ENCODE results near the gene HYDIN.

The HYDIN gene

DNA sequence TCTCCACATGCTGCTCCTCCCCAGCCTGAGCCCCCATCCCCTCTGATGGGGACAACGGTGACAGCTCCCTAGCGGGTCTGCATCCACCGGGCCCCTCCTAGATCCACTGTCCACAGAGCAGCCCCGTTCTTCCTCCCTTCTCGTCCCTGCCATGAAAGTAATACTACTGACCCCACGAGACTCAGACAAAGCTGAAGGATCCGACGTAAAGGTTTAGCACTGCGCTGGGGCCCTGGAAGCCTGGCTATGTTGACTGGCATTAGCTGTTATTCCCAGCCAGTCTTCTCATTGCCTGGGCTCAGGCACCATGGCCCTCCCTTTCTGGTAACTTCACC is 460.3 kb downstream of the HYDIN start:
- no peak for TF ChIP-seq FOXP2 (optimal IDR thresholded peaks at IDR 0.05; ENCODE audit: borderline replicate concordance, extremely low read depth, extremely low read length, insufficient read depth)
- TF ChIP-seq SIN3A (IDR thresholded peaks at IDR 0.05; ENCODE audit: borderline replicate concordance, insufficient read depth, low read length): no peak
- TF ChIP-seq POLR2AphosphoS5 (IDR thresholded peaks at IDR 0.05; ENCODE audit: low read depth, low read length): no peak
- TF ChIP-seq, protein P1, sequence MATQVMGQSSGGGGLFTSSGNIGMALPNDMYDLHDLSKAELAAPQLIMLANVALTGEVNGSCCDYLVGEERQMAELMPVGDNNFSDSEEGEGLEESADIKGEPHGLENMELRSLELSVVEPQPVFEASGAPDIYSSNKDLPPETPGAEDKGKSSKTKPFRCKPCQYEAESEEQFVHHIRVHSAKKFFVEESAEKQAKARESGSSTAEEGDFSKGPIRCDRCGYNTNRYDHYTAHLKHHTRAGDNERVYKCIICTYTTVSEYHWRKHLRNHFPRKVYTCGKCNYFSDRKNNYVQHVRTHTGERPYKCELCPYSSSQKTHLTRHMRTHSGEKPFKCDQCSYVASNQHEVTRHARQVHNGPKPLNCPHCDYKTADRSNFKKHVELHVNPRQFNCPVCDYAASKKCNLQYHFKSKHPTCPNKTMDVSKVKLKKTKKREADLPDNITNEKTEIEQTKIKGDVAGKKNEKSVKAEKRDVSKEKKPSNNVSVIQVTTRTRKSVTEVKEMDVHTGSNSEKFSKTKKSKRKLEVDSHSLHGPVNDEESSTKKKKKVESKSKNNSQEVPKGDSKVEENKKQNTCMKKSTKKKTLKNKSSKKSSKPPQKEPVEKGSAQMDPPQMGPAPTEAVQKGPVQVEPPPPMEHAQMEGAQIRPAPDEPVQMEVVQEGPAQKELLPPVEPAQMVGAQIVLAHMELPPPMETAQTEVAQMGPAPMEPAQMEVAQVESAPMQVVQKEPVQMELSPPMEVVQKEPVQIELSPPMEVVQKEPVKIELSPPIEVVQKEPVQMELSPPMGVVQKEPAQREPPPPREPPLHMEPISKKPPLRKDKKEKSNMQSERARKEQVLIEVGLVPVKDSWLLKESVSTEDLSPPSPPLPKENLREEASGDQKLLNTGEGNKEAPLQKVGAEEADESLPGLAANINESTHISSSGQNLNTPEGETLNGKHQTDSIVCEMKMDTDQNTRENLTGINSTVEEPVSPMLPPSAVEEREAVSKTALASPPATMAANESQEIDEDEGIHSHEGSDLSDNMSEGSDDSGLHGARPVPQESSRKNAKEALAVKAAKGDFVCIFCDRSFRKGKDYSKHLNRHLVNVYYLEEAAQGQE (IDR thresholded peaks at IDR 0.05; ENCODE audit: insufficient read depth in 1 of 2, low read depth in 2 of 2, low read length in 2 of 2): no peak
- no peak for TF ChIP-seq TAF1 (IDR thresholded peaks at IDR 0.05; ENCODE audit: borderline replicate concordance, insufficient read depth, low read length)

DNA sequence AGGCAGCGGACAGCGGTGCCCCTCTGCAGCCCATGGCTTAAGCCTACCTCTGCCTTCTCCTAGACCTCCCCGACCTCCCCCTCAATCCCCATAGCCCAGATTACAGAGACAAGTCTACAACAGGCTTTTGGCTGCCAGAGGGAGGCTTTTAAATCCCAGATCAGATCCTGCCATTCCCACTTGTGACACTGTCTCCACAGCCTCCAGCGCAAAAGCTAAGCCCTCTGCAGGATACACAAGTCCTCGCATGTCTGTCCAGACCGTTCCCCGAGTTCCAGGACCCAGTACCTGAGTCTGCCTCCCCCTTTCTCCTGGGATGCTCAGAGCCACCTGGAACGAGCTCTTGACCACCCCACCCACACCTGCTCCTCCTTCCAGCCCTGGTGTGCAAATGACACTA is 460.8 kb downstream of the HYDIN start:
- no peak for TF ChIP-seq TAF1 (IDR thresholded peaks at IDR 0.05; ENCODE audit: borderline replicate concordance, insufficient read depth, low read length)
- TF ChIP-seq SIN3A (IDR thresholded peaks at IDR 0.05; ENCODE audit: borderline replicate concordance, insufficient read depth, low read length): no peak
- TF ChIP-seq POLR2AphosphoS5 (IDR thresholded peaks at IDR 0.05; ENCODE audit: low read depth, low read length): no peak
- TF ChIP-seq, protein P1 (IDR thresholded peaks at IDR 0.05; ENCODE audit: insufficient read depth in 1 of 2, low read depth in 2 of 2, low read length in 2 of 2): no peak
- TF ChIP-seq FOXP2 (optimal IDR thresholded peaks at IDR 0.05; ENCODE audit: borderline replicate concordance, extremely low read depth, extremely low read length, insufficient read depth): no peak

DNA sequence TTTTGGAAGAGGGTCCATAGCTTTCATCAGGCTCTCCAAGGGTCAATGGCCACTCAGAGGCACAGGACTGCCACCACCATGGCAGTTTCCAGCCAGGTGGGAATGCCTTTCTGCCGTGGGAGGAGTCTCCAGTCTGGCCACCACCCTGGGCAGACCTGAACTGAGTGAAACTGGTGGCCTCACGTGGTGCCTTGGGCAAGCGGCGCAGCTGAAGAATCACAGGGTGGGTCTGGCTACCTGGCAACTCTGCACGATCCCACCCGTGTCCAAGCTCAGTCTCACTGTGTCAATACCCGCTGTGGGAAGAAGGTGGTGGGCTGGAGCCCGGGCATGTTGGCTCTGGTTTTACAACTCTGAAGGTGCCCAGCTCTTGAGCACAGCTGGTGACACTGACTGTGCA is 461.4 kb downstream of the HYDIN start:
- TF ChIP-seq FOXP2 (optimal IDR thresholded peaks at IDR 0.05; ENCODE audit: borderline replicate concordance, extremely low read depth, extremely low read length, insufficient read depth) (no peak), POLR2AphosphoS5 (IDR thresholded peaks at IDR 0.05; ENCODE audit: low read depth, low read length) (no peak), TAF1 (IDR thresholded peaks at IDR 0.05; ENCODE audit: borderline replicate concordance, insufficient read depth, low read length) (no peak), SIN3A (IDR thresholded peaks at IDR 0.05; ENCODE audit: borderline replicate concordance, insufficient read depth, low read length) (no peak)
- TF ChIP-seq, protein P1 (IDR thresholded peaks at IDR 0.05; ENCODE audit: insufficient read depth in 1 of 2, low read depth in 2 of 2, low read length in 2 of 2): no peak

DNA sequence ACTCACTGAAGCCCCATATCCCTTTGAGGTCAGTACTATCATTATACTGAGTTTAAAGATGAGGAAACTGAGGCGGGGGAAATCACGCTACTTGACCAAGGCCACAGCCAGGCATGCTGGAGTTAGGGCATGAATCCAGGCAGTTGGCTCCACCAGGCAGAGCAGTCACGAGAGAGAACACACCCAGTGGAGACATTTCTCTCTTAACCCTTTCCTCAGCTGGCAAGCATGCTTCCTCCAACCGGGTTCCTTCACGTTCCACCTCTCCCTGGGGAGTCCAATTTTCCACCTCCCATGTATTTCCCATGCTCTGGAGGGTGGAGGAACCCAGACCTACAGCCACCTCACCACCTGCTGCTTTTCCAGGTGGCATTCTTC is 462.3 kb downstream of the HYDIN start:
- TF ChIP-seq POLR2AphosphoS5 (IDR thresholded peaks at IDR 0.05; ENCODE audit: low read depth, low read length): no peak
- TF ChIP-seq, protein P1 (IDR thresholded peaks at IDR 0.05; ENCODE audit: insufficient read depth in 1 of 2, low read depth in 2 of 2, low read length in 2 of 2): no peak
- no peak for TF ChIP-seq TAF1 (IDR thresholded peaks at IDR 0.05; ENCODE audit: borderline replicate concordance, insufficient read depth, low read length)
- TF ChIP-seq FOXP2 (optimal IDR thresholded peaks at IDR 0.05; ENCODE audit: borderline replicate concordance, extremely low read depth, extremely low read length, insufficient read depth): no peak
- TF ChIP-seq SIN3A (IDR thresholded peaks at IDR 0.05; ENCODE audit: borderline replicate concordance, insufficient read depth, low read length): no peak
